ENCODE measurements around the gene DARS2. TPM values are rescaled to one million over a fixed set of nuclear protein-coding genes. Genes with fewer than 3 reads are reported as not detected.

The DARS2 gene
- total RNA-seq, 1 donor from 2014 or later = 9.5 TPM

- TF ChIP-seq CTCF (IDR thresholded peaks at IDR 0.05) = no peak
- no peaks in the 10 kb centered on the region for H3K27me3 Mint-ChIP-seq (ENCODE audit: low read depth)
- H3K9me3 Mint-ChIP-seq (ENCODE audit: low read depth) = peaks cover 2% of the 10 kb centered on the region
These were observed 76.5 kb downstream of the DARS2 start for GRCh38 chr1:173900992-173901391.

GRCh38 chr1:173903827-173904531 lies 79.5 kb downstream of the DARS2 start:
- Mint-ChIP-seq H3K4me1 (ENCODE audit: low read depth) (no peaks in the 10 kb centered on the region), H3K9me3 (ENCODE audit: low read depth) (peaks cover 3% of the 10 kb centered on the region), H3K4me3 (ENCODE audit: unreplicated experiment) (no peak overlapping the region), H3K27me3 (ENCODE audit: low read depth) (no peaks in the 10 kb centered on the region), H3K36me3 (ENCODE audit: low read depth) (peaks cover 4% of the 10 kb centered on the region), H3K27ac (ENCODE audit: unreplicated experiment) (no peak overlapping the region)
- DNase-seq (ENCODE audit: low spot score) = no peak
- TF ChIP-seq CTCF (IDR thresholded peaks at IDR 0.05) = no peak

More at GRCh38 chr1:173900992-173901391, 76.5 kb downstream of the DARS2 start:
- Mint-ChIP-seq H3K36me3 (ENCODE audit: low read depth) (peaks cover 4% of the 10 kb centered on the region), H3K4me1 (ENCODE audit: low read depth) (no peaks in the 10 kb centered on the region), H3K4me3 (ENCODE audit: unreplicated experiment) (no peak overlapping the region), H3K27ac (ENCODE audit: unreplicated experiment) (no peak overlapping the region)
- no peak for DNase-seq (ENCODE audit: low spot score)

Other genes starting within 250 kb of the DARS2 start
- not detected in 3 replicates for gene SLC9C2, start 221.6 kb upstream of the DARS2 start, total RNA-seq
- gene TEX50, start 189.3 kb upstream of the DARS2 start, total RNA-seq = not detected in 3 replicates
- 0.39 TPM in 1 of 3 replicates, not detected in the others for gene ANKRD45, start 154.8 kb upstream of the DARS2 start, total RNA-seq
- 28.5 to 34.1 TPM (median 29.2 TPM) in 3 replicates for gene KLHL20, start 109.7 kb upstream of the DARS2 start, total RNA-seq
- 8.2 to 10.9 TPM (median 9.6 TPM) in 3 replicates for gene CENPL, start 210 bp downstream of the DARS2 start, total RNA-seq
- 190 to 340 TPM (median 307 TPM) in 3 replicates for gene GAS5, start 43.3 kb downstream of the DARS2 start, total RNA-seq
- 11.0 to 13.8 TPM (median 13.7 TPM) in 3 replicates for gene ZBTB37, start 43.7 kb downstream of the DARS2 start, total RNA-seq
- 0.22 to 0.51 TPM in 2 of 3 replicates, not detected in the other for gene SERPINC1, start 92.7 kb downstream of the DARS2 start, total RNA-seq
- gene RC3H1, start 197.7 kb downstream of the DARS2 start, total RNA-seq = 24.7 to 26.8 TPM (median 25.7 TPM) in 3 replicates